ENCODE data around the gene HRH4. TPM values are rescaled to one million over a fixed set of nuclear protein-coding genes. Genes with fewer than 3 reads are reported as not detected.

The HRH4 gene
- total RNA-seq, 1 experiment from 2014 or later, result 0.17 TPM

GRCh38 chr18:24509435-24509834, 49.0 kb downstream of the HRH4 start:
- DNase-seq (ENCODE audit: low spot score), result no peak

GRCh38 chr18:24514439-24514838, 54.0 kb downstream of the HRH4 start:
- peak; percentile 67 for DNase-seq (ENCODE audit: low spot score)

- no peak for DNase-seq (ENCODE audit: low spot score)
Observed at GRCh38 chr18:24515721-24516120, 55.3 kb downstream of the HRH4 start.

- no peak for DNase-seq (ENCODE audit: low spot score)
Observed at GRCh38 chr18:24516261-24516660, 55.8 kb downstream of the HRH4 start.

GRCh38 chr18:24517554-24517953, 57.1 kb downstream of the HRH4 start:
- DNase-seq (ENCODE audit: low spot score), result no peak

- no peak for DNase-seq (ENCODE audit: low spot score)
Observed at GRCh38 chr18:24518596-24518995, 58.2 kb downstream of the HRH4 start.

Other genes with a start within 250 kb of the HRH4 start
- gene OSBPL1A, start 62.8 kb upstream of the HRH4 start, total RNA-seq (2014; rRNA removed; shearing (Covaris generic)), result 32.8 and 33.4 TPM in 2 replicates
- 21.5 and 32.6 TPM in 2 replicates for gene IMPACT, start 34.0 kb upstream of the HRH4 start, total RNA-seq (2014; rRNA removed; shearing (Covaris generic))